ENCODE results near the gene RSBN1. TPM values are rescaled to one million over a fixed set of nuclear protein-coding genes. Genes with fewer than 3 reads are reported as not detected.
"Not testable (repeated sequence)": the region's sequence is repeated elsewhere in the genome, so short reads cannot be mapped to it uniquely, and the experiment has no call there.

Gene RSBN1
- total and polyA plus RNA-seq, 2 experiments from 2014 or later: 15.4 to 17.4 TPM

- no peak for TF ChIP-seq CTCF (conservative IDR thresholded peaks at IDR 0.05; ENCODE audit: low read depth in 2 of 2)
Observed at GRCh38 chr1:113756461-113756860, 55.8 kb downstream of the RSBN1 start (continued).

DNA sequence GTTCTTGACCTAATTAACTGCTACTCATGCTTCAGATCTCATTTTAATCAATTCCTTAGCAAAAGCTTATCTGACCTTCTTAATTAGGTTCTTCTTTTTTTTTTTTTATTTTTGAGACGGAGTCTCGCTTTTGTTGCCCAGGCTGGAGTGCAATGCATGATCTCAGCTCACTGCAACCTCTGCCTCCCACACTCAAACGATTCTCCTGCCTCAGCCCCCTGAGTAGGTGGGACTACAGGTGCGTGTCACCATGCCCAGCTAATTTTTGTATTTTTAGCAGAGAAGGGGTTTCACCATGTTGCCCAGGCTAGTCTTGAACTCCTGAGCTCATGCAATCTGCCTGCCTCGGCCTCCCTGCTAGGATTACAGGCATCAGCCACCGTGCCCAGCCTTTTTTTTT lies 58.9 kb downstream of the RSBN1 start:
- not testable (repeated sequence) for DNase-seq (ENCODE audit: low spot score); H3K27ac ChIP-seq (ENCODE audit: low read depth); ATAC-seq; H3K4me3 Mint-ChIP-seq; H2AFZ ChIP-seq; H3K36me3 ChIP-seq (ENCODE audit: insufficient read depth); H3K27me3 Mint-ChIP-seq (ENCODE audit: insufficient read depth, low read depth, poor library complexity); H3K9me2 ChIP-seq (ENCODE audit: insufficient read depth); H3K4me3 ChIP-seq; H3F3A ChIP-seq (replicated peaks; ENCODE audit: low read depth); H3K27me3 ChIP-seq (ENCODE audit: insufficient read depth); H4K20me1 ChIP-seq (replicated peaks; ENCODE audit: insufficient read depth); H3K9me3 Mint-ChIP-seq; H3K4me1 Mint-ChIP-seq; H3K4me1 ChIP-seq (ENCODE audit: insufficient read depth); H3K27ac Mint-ChIP-seq; H3K4me2 ChIP-seq
- H3K79me2 ChIP-seq (replicated peaks; ENCODE audit: insufficient read depth): peaks cover 19% of the 10 kb centered on the region
- H3K36me3 Mint-ChIP-seq (ENCODE audit: low read depth): peaks cover 46% of the 10 kb centered on the region

DNA sequence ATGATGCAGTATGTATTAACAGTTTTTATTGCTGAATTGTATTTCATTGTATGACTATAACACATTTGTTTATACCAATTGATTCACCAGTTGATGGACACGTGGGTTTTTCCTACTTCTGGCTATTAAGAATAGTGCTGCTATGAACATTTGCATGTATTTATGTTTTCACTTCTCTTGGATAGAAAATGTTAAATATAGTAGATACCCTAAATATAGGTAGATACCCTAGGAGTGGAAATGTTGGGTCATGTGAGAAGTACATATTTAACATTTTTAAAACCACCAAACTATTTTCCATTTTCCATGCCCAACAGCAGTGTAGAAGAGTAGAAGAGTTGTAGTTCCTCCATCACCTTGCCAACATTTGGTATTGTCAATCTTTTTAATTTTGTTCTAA lies 60.8 kb downstream of the RSBN1 start:
- Histone ChIP-seq H2AFZ (no peak overlapping the region), H3F3A (replicated peaks; ENCODE audit: low read depth) (no peaks in the 10 kb centered on the region), H3K4me3 (no peak overlapping the region), H3K4me1 (ENCODE audit: insufficient read depth) (no peaks in the 10 kb centered on the region), H3K27me3 (ENCODE audit: insufficient read depth) (no peaks in the 10 kb centered on the region), H3K9me2 (ENCODE audit: insufficient read depth) (no peaks in the 10 kb centered on the region), H3K36me3 (ENCODE audit: insufficient read depth) (peaks cover 5% of the 10 kb centered on the region), H3K79me2 (replicated peaks; ENCODE audit: insufficient read depth) (peaks cover 8% of the 10 kb centered on the region; the same call in 1 of the 2 replicates), H3K4me2 (no peak overlapping the region), H3K27ac (ENCODE audit: low read depth) (no peak overlapping the region), H4K20me1 (replicated peaks; ENCODE audit: insufficient read depth) (peaks cover 3% of the 10 kb centered on the region; the same call in 1 of the 2 replicates)
- Mint-ChIP-seq H3K27me3 (ENCODE audit: insufficient read depth, low read depth, poor library complexity) (no peaks in the 10 kb centered on the region), H3K4me3 (no peak overlapping the region), H3K27ac (no peak overlapping the region), H3K9me3 (peaks cover 2% of the 10 kb centered on the region; the same call in 1 of the 3 replicates), H3K4me1 (no peaks in the 10 kb centered on the region; the same call in 2 of the 3 replicates), H3K36me3 (ENCODE audit: low read depth) (peaks cover 50% of the 10 kb centered on the region)
- no peak for DNase-seq (ENCODE audit: low spot score)
- no peak for ATAC-seq
- TF ChIP-seq POLR2AphosphoS5 (IDR thresholded peaks at IDR 0.05; ENCODE audit: low read depth): no peak
- TF ChIP-seq CREB1 (CRISPR knock-in tag; IDR thresholded peaks at IDR 0.05; ENCODE audit: low read depth): no peak
- no peak for TF ChIP-seq ZNF114 (CRISPR knock-in tag; IDR thresholded peaks at IDR 0.05)
- TF ChIP-seq, protein P1, sequence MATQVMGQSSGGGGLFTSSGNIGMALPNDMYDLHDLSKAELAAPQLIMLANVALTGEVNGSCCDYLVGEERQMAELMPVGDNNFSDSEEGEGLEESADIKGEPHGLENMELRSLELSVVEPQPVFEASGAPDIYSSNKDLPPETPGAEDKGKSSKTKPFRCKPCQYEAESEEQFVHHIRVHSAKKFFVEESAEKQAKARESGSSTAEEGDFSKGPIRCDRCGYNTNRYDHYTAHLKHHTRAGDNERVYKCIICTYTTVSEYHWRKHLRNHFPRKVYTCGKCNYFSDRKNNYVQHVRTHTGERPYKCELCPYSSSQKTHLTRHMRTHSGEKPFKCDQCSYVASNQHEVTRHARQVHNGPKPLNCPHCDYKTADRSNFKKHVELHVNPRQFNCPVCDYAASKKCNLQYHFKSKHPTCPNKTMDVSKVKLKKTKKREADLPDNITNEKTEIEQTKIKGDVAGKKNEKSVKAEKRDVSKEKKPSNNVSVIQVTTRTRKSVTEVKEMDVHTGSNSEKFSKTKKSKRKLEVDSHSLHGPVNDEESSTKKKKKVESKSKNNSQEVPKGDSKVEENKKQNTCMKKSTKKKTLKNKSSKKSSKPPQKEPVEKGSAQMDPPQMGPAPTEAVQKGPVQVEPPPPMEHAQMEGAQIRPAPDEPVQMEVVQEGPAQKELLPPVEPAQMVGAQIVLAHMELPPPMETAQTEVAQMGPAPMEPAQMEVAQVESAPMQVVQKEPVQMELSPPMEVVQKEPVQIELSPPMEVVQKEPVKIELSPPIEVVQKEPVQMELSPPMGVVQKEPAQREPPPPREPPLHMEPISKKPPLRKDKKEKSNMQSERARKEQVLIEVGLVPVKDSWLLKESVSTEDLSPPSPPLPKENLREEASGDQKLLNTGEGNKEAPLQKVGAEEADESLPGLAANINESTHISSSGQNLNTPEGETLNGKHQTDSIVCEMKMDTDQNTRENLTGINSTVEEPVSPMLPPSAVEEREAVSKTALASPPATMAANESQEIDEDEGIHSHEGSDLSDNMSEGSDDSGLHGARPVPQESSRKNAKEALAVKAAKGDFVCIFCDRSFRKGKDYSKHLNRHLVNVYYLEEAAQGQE (IDR thresholded peaks at IDR 0.05; ENCODE audit: unreplicated experiment): no peak
- no peak for TF ChIP-seq STAT1 (IDR thresholded peaks at IDR 0.05; ENCODE audit: unreplicated experiment)
- TF ChIP-seq EZH2 (IDR thresholded peaks at IDR 0.05; ENCODE audit: low read depth, unreplicated experiment): no peak
- TF ChIP-seq ZNF462 (CRISPR knock-in tag; IDR thresholded peaks at IDR 0.05): no peak
- no peak for TF ChIP-seq JUNB (IDR thresholded peaks at IDR 0.05; ENCODE audit: unreplicated experiment)
